SH-SY5Y (cell line): ENCODE measurements around the gene AFF3.

Experiments
- GATA2 ChIP-seq: IDR thresholded peaks from 2 replicates; pipeline ENCODE4 v1.6.1; 2011; ENCODE audit warnings: mild to moderate bottlenecking, low read depth, low read length
- GATA3 ChIP-seq: IDR thresholded peaks from 2 replicates; pipeline ENCODE4 v1.6.1; 2011; ENCODE audit warnings: low read depth, mild to moderate bottlenecking, low read length, moderate library complexity

- no peak for TF ChIP-seq GATA2
- no peak for TF ChIP-seq GATA3
Observed at GRCh38 chr2:99722476-99722875, 419.9 kb downstream of the AFF3 start.
